ENCODE measurements around the gene VAC14. TPM values are rescaled to one million over a fixed set of nuclear protein-coding genes. Genes with fewer than 3 reads are reported as not detected.

The VAC14 gene
- total RNA-seq, 4 donors from 2014 or later, result 20.1 to 47.8 (median 39.0) TPM

DNA sequence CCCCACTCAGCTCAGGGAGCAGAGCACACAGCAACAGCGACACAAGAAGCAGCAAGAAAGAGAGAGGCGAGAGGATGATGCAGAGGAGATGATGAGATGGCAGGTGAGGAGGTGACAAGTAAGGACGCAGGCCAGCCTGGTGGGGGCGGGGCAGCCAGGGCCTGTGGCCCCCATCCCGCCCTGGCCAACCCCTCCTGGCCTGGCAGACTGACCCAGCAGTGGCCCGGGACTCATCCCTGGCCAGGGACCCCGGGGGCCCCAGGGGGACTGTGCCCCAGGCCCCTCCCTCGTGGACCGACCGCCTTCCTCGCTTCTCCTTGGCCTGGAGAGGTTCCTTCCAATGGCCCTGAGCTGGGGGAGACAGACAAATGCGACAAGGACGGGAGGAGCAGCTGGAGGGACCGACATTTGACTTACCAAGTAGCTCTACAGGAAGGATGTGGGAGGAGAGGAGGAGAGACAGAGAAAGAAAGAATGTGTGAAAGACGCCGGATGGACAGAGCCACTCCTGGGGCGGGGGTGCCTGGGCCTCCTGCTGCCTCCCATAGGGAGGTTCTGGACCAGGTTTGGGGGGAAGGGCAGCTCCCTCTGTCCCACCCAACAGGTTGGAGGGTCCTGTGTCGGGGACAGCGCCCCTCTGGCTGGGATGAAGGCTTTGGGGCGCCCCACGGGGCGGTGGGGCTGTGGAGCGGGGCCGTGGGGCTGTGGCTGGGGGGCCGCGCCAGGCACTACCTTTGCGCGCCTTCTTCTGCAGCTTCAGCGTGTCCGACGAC, 121.9 kb downstream of the VAC14 start:
- intact Hi-C loops (cut with DNase I; ENCODE audit: low total_unique reads), result no loop called here
- no peak for DNase-seq (ENCODE audit: low spot score in 2 of 2)
- no peak overlapping the region for H3K4me3 ChIP-seq (ENCODE audit: low read depth, poor library complexity, severe bottlenecking)
- 87 to 88% methylated on average over 27 to 29 of the region's 31 CpGs for WGBS, 2 donors
- TF ChIP-seq POLR2A (IDR thresholded peaks at IDR 0.05), result no peak
- TF ChIP-seq, protein P1, sequence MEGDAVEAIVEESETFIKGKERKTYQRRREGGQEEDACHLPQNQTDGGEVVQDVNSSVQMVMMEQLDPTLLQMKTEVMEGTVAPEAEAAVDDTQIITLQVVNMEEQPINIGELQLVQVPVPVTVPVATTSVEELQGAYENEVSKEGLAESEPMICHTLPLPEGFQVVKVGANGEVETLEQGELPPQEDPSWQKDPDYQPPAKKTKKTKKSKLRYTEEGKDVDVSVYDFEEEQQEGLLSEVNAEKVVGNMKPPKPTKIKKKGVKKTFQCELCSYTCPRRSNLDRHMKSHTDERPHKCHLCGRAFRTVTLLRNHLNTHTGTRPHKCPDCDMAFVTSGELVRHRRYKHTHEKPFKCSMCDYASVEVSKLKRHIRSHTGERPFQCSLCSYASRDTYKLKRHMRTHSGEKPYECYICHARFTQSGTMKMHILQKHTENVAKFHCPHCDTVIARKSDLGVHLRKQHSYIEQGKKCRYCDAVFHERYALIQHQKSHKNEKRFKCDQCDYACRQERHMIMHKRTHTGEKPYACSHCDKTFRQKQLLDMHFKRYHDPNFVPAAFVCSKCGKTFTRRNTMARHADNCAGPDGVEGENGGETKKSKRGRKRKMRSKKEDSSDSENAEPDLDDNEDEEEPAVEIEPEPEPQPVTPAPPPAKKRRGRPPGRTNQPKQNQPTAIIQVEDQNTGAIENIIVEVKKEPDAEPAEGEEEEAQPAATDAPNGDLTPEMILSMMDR (IDR thresholded peaks at IDR 0.05), result no peak

DNA sequence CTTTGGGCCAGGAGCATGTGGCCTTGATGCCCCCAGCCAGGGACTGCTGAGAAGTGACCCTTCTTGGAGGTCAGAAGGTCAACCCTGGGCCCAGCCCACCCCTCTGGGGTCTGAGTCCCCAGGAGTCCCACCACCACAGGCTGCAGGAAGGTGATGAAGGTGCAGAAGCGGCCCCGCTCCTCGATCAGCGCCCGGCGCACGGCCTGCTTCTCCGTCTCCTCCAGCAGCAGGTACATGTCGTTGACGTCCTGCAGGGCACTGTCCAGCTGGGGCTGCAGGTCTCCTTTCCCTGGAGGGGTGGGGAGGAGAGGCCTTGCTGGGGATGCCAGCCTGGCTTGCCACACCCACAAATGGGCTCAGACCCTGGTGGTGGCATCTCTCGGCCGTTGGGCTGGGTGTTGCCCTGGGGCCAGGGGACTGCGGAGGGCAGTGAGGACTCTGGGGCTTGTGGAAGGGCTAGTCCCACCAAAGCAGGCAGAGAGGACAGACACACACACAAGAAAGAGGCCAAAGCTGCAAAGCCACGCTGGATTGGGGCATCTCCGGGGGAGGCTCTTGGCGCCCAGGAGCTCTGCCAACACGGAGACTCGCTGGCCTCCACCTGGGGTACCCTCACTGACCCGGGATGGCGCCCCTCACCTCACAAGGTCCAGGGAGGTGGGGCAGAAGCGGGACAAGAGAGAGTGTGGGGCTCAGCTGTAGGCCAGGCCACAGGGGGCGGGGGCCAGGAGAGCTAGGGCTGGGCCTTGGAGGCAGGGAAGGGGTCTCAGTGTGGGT, 122.6 kb downstream of the VAC14 start:
- no peak overlapping the region for H3K4me3 ChIP-seq (ENCODE audit: low read depth, poor library complexity, severe bottlenecking)
- intact Hi-C loops (cut with DNase I; ENCODE audit: low total_unique reads), result no loop called here
- DNase-seq (ENCODE audit: low spot score in 2 of 2), result no peak
- no peak for TF ChIP-seq POLR2A (IDR thresholded peaks at IDR 0.05)
- TF ChIP-seq, protein P1 (IDR thresholded peaks at IDR 0.05), result no peak
- 90 to 96% methylated on average over 20 to 22 of the region's 22 CpGs for WGBS, 2 donors

DNA sequence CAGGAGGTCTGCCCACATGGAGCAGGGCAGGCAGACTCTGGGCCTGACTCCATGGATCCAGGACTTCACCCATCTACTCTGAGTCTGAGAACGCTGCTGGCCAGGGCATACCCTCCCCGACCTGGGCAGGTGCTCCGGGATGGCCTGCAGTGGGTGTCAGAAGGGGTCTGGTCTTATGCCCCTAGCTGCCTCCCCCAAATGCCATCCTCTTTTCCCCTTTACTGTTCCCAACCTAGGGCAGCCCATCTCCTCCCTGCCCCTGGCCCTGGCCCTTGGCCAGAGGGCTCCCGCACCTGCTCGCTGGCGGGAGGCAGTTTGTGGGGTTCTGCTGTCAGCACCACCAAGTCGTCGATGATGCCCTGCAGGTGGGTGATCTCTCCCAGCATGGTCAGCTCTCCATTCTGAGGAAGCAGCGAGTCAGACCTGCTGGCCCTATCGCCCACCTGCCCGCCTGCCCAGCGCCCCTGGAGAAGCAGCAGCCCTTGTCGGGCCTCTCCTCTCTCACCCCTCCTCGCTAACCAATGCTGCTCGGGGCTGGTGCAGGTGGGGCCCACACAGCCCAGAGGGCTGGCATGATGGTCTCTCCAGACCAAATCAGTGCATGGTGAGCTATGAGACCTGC, 123.3 kb downstream of the VAC14 start:
- intact Hi-C loops (cut with DNase I; ENCODE audit: low total_unique reads), result no loop called here
- TF ChIP-seq POLR2A (IDR thresholded peaks at IDR 0.05), result no peak
- TF ChIP-seq, protein P1 (IDR thresholded peaks at IDR 0.05), result no peak
- no peak overlapping the region for H3K4me3 ChIP-seq (ENCODE audit: low read depth, poor library complexity, severe bottlenecking)
- 87 to 92% methylated on average over 10 to 15 of the region's 15 CpGs for WGBS, 2 donors
- DNase-seq (ENCODE audit: low spot score in 2 of 2), result no peak

DNA sequence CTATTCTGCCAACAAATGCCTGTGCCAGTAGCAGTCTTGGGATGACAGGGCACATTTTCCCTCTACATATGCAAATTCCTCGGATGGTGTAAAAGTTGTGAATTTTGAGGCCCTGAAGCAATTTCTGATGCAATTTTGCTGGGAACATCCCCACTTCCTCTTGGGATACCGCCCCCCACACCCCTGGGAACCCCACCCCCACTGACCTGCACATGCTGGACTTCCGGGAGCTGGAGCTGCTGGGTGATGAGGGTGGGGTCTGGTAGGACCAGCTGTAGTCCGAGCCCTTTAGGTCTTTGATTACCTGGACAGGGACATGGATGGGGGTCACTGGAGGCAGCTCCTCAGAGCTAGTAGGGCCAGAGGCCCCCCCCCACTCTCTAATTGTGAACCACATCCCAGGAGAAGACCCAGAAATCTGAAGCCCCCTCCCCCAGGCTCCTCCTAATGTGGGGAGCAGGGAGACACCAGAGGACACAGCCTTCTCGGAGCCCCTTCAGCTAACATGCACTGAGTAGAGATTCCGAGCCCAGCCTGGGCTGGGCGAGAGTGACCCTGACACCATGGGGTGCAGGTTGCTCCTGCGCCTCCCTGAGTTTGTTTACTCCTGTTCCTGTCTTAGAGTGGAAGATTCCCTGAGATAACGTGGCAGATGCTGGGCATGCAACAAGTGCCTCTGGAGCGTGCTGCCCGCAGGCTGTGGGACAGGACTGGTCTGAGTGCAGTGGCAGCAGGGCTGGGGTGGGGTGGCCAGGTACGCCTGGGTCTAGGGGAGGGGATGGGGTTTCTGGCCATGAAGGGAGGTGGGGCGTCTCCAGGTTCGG, 124.1 kb downstream of the VAC14 start:
- H3K4me3 ChIP-seq (ENCODE audit: low read depth, poor library complexity, severe bottlenecking), result no peak overlapping the region
- TF ChIP-seq, protein P1 (IDR thresholded peaks at IDR 0.05), result no peak
- TF ChIP-seq POLR2A (IDR thresholded peaks at IDR 0.05), result no peak
- 90 to 92% methylated on average over 14 of the region's 14 CpGs for WGBS, 2 donors
- no peak for DNase-seq (ENCODE audit: low spot score in 2 of 2)
- intact Hi-C loops (cut with DNase I; ENCODE audit: low total_unique reads), result no loop called here

GRCh38 chr16:70675851-70676513, 125.0 kb downstream of the VAC14 start:
- no peak for DNase-seq (ENCODE audit: low spot score in 2 of 2)
- 64 to 85% methylated on average over 6 to 7 of the region's 7 CpGs for WGBS, 2 donors
- no peak overlapping the region for H3K4me3 ChIP-seq (ENCODE audit: low read depth, poor library complexity, severe bottlenecking)
- no peak for TF ChIP-seq POLR2A (IDR thresholded peaks at IDR 0.05)
- TF ChIP-seq, protein P1 (IDR thresholded peaks at IDR 0.05), result no peak
- intact Hi-C loops (cut with DNase I; ENCODE audit: low total_unique reads), result no loop called here

Data from lower leg skin (tissue), 4 donors.